CD8-positive, alpha-beta memory T cell (primary cell): Measurements from ENCODE around the gene TMCC1. TPM values are rescaled to one million over a fixed set of nuclear protein-coding genes. Genes with fewer than 3 reads are reported as not detected.
A peak's percentile ranks its signal among the peaks of the same experiment; 100 is the strongest.

Experiments
- CTCF ChIA-PET: fragments of 350-600 bp; sonication (Branson Sonifier 250); formaldehyde crosslinking; loops from one replicate; lab custom pipeline; 2021; ENCODE audit warnings: antibody characterized with exemption; lab: Charles Lee
- POLR2A ChIA-PET: fragments of 350-600 bp; sonication (Branson Sonifier 250); formaldehyde crosslinking; loops from one replicate; lab custom pipeline; 2021; ENCODE audit warnings: antibody characterized with exemption; lab: Charles Lee
- DNase-seq, 5 donors: peaks; one replicate each; pipeline versions ENCODE4 v3.0.0 to v3.0.0-alpha.2; 2020 to 2022; ENCODE audit warnings: mixed read lengths in 1 of 5
- H3K27ac ChIP-seq: one replicate; pipeline ENCODE4 v1.7.0; 2013; ENCODE audit warnings: low read depth, mild to moderate bottlenecking, low read length, moderate library complexity
- H3K27me3 ChIP-seq: 2 replicates; pipeline ENCODE4 v1.7.0; 2013; ENCODE audit warnings: low read length, mild to moderate bottlenecking; ENCODE audit not compliant: insufficient read depth, poor library complexity, severe bottlenecking
- H3K36me3 ChIP-seq: 2 replicates; pipeline ENCODE4 v1.7.0; 2013; ENCODE audit warnings: mild to moderate bottlenecking, low read length, moderate library complexity; ENCODE audit not compliant: insufficient read depth
- H3K4me1 ChIP-seq: 2 replicates; pipeline ENCODE4 v1.7.0; 2013; ENCODE audit warnings: mild to moderate bottlenecking, low read length, moderate library complexity; ENCODE audit not compliant: insufficient read depth
- H3K4me3 ChIP-seq: 2 replicates; pipeline ENCODE4 v1.7.0; 2013; ENCODE audit warnings: mild to moderate bottlenecking, low read length
- H3K9me3 ChIP-seq: 2 replicates; pipeline ENCODE4 v1.7.0; 2013; ENCODE audit warnings: mild to moderate bottlenecking, low read length
- H3K27ac Mint-ChIP-seq, 8 donors: one replicate each; pipeline ENCODE4 v1.8.0; 2020 to 2021; ENCODE audit warnings: mixed read lengths in 8 of 8, mild to moderate bottlenecking in 6 of 8, inconsistent platforms in 3 of 8, moderate library complexity in 3 of 8
- H3K27me3 Mint-ChIP-seq, 2 donors: one replicate each; pipeline ENCODE4 v1.8.0; 2020 to 2021; ENCODE audit warnings: mixed read lengths in 2 of 2, mild to moderate bottlenecking in 1 of 2, moderate library complexity in 1 of 2
- H3K36me3 Mint-ChIP-seq, 3 donors: one replicate each; pipeline ENCODE4 v1.8.0; 2020 to 2021; ENCODE audit warnings: mixed read lengths in 3 of 3, inconsistent platforms in 1 of 3, mild to moderate bottlenecking in 1 of 3
- H3K4me1 Mint-ChIP-seq, 3 donors: one replicate each; pipeline ENCODE4 v1.8.0; 2020 to 2021; ENCODE audit warnings: mixed read lengths in 3 of 3, inconsistent platforms in 1 of 3, mild to moderate bottlenecking in 1 of 3
- H3K4me3 Mint-ChIP-seq, 7 donors: one replicate each; pipeline ENCODE4 v1.8.0; 2020 to 2021; ENCODE audit warnings: mixed read lengths in 7 of 7, mild to moderate bottlenecking in 6 of 7, moderate library complexity in 4 of 7, inconsistent platforms in 2 of 7
- H3K9me3 Mint-ChIP-seq, 5 donors: one replicate each; pipeline ENCODE4 v1.8.0; 2020 to 2022; ENCODE audit warnings: mixed read lengths in 5 of 5, mild to moderate bottlenecking in 3 of 5, moderate library complexity in 2 of 5, inconsistent platforms in 1 of 5
- polyA plus RNA-seq: library from polyadenylated mRNA; unstranded; fragments of 300-500 nt; fragmentation: Illumina TruSeq; gene quantifications from one replicate; pipeline ENCODE4 v1.2.3, GENCODE V29; 2021
- total RNA-seq, 2 experiments: library from RNA; stranded (reverse); gene quantifications; one replicate each; pipeline ENCODE4 v1.2.3, GENCODE V29; 2021

The TMCC1 gene
- total and polyA plus RNA-seq, 3 experiments from 2014 or later = 5.6 to 18.6 (median 16.0) TPM

DNA sequence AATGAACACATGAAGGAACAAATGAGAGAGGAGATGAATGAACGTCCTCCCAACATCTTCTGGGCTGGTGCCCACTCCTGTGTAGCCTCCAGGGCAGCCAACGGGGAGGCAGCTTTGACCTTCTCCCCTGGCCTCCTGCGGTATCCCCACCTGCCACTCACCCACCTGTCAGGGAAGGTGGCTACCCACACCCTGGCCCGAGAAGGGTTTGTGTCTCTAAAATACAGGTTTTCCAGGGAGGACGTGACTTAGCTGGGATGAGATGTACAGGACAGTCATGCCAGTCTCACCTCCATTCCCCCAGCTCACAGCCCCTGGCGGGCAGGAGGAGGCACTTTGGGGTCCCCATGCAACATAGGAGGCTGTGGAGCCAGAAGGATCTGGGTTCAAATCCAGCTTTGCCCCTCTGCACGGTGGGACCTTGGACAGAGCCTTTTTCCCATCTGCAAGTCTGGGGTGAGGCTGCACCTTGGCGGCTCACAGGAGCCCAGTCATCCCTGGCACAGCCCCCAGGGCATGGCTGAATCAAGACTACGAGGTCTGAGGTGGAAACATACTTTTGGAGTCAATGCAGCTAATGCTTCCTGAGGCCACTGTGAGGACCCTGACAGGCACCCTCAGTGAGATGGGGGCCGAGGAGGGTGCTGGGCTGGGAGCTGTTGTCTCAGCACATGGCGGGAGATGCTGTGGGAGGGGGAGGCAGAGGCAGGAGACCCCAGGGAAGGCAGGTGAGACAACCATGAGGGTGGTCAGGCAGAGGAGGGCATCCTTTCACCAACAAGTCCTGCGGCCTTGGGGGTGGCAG lies 275.9 kb downstream of the TMCC1 start:
- peak overlapping the region in 1 of 8 donors; percentile 29 for H3K27ac Mint-ChIP-seq
- Histone ChIP-seq H3K4me1 (peaks cover 5% of the 10 kb centered on the region), H3K27ac (no peak overlapping the region), H3K27me3 (no peaks in the 10 kb centered on the region), H3K9me3 (no peaks in the 10 kb centered on the region), H3K4me3 (no peak overlapping the region), H3K36me3 (no peaks in the 10 kb centered on the region)
- no peak for DNase-seq
- H3K4me1 Mint-ChIP-seq = peaks cover 7 to 9% (median 7%) of the 10 kb centered on the region in 3 donors
- H3K36me3 Mint-ChIP-seq = no peaks in the 10 kb centered on the region
- ChIA-PET CTCF (interaction anchor here (1.3 to 1.5 kb wide), 2 partner anchors 11 to 12 kb away, joined by 3 to 4 read pairs; no protein-coding TSS in a partner anchor), POLR2A (no interaction called here)
- H3K27me3 Mint-ChIP-seq = peaks cover 0 to 4% of the 10 kb centered on the region in 2 donors
- H3K9me3 Mint-ChIP-seq = no peaks in the 10 kb centered on the region
- no peak overlapping the region for H3K4me3 Mint-ChIP-seq

GRCh38 chr3:129616713-129617112 lies 276.8 kb downstream of the TMCC1 start:
- Histone ChIP-seq H3K27me3 (no peaks in the 10 kb centered on the region), H3K9me3 (no peaks in the 10 kb centered on the region), H3K4me3 (no peak overlapping the region), H3K27ac (no peak overlapping the region), H3K4me1 (peaks cover 5% of the 10 kb centered on the region), H3K36me3 (no peaks in the 10 kb centered on the region)
- no peak overlapping the region for H3K4me3 Mint-ChIP-seq
- peaks cover 0 to 4% of the 10 kb centered on the region in 2 donors for H3K27me3 Mint-ChIP-seq
- H3K4me1 Mint-ChIP-seq = peaks cover 7 to 9% (median 7%) of the 10 kb centered on the region in 3 donors
- DNase-seq = no peak
- H3K27ac Mint-ChIP-seq = peak overlapping the region in 1 of 8 donors; percentile 68
- no peaks in the 10 kb centered on the region for H3K36me3 Mint-ChIP-seq
- H3K9me3 Mint-ChIP-seq = no peaks in the 10 kb centered on the region
- POLR2A ChIA-PET = interaction anchor here (0.6 kb wide), 1 partner anchor 1008 kb away, joined by 3 read pairs; no protein-coding TSS in a partner anchor
- CTCF ChIA-PET = no interaction called here

DNA sequence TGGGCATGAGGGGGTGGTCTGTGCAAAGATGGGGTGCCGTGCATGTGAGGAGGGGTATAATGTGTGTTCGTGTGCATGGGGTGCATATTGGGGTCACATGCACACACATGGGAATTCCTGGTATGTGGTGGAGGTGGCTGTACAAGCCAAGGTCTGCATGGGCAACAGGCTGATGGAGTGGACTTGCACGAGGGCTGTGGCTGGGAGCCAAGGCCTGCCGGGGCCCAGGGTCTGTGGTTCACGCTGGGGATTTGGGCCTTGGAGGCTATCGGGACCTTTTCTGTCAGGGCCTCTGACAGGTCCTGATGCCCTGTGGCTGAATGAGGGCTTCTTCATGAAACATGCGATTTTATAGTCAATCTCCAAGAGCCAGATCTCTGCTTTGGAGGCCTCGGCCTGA lies 277.2 kb downstream of the TMCC1 start:
- DNase-seq = no peak
- H3K4me1 ChIP-seq = peaks cover 5% of the 10 kb centered on the region
- H3K27me3 ChIP-seq = no peaks in the 10 kb centered on the region
- H3K27ac Mint-ChIP-seq = peak overlapping the region in 1 of 8 donors; percentile 83
- H3K4me3 ChIP-seq = no peak overlapping the region
- ChIA-PET CTCF (no interaction called here), POLR2A (interaction anchor here (0.6 kb wide), 1 partner anchor 1008 kb away, joined by 3 read pairs; no protein-coding TSS in a partner anchor)
- H3K4me1 Mint-ChIP-seq = peaks cover 7 to 9% (median 7%) of the 10 kb centered on the region in 3 donors
- no peaks in the 10 kb centered on the region for H3K9me3 ChIP-seq
- no peaks in the 10 kb centered on the region for H3K36me3 Mint-ChIP-seq
- H3K9me3 Mint-ChIP-seq = no peaks in the 10 kb centered on the region
- H3K4me3 Mint-ChIP-seq = no peak overlapping the region
- H3K27me3 Mint-ChIP-seq = peaks cover 0 to 4% of the 10 kb centered on the region in 2 donors
- H3K27ac ChIP-seq = no peak overlapping the region
- H3K36me3 ChIP-seq = no peaks in the 10 kb centered on the region

GRCh38 chr3:129615751-129616281 lies 277.7 kb downstream of the TMCC1 start:
- POLR2A ChIA-PET = no interaction called here
- DNase-seq = no peak

GRCh38 chr3:129614927-129615363 lies 278.6 kb downstream of the TMCC1 start:
- ChIA-PET POLR2A (no interaction called here), CTCF (interaction anchor here (0.5 kb wide), 1 partner anchor 44 kb away, joined by 3 read pairs; no protein-coding TSS in a partner anchor)
- Histone ChIP-seq H3K27me3 (no peaks in the 10 kb centered on the region), H3K4me1 (peaks cover 5% of the 10 kb centered on the region), H3K27ac (no peak overlapping the region), H3K9me3 (no peaks in the 10 kb centered on the region), H3K36me3 (no peaks in the 10 kb centered on the region), H3K4me3 (no peak overlapping the region)
- Mint-ChIP-seq H3K4me3 (no peak overlapping the region), H3K27ac (no peak overlapping the region), H3K9me3 (no peaks in the 10 kb centered on the region), H3K36me3 (no peaks in the 10 kb centered on the region), H3K27me3 (peaks cover 0 to 4% of the 10 kb centered on the region in 2 donors), H3K4me1 (peaks cover 7 to 9% (median 7%) of the 10 kb centered on the region in 3 donors)
- DNase-seq = no peak

More at GRCh38 chr3:129615751-129616281, 277.7 kb downstream of the TMCC1 start:
- Histone ChIP-seq H3K4me3 (no peak overlapping the region), H3K27ac (no peak overlapping the region), H3K36me3 (no peaks in the 10 kb centered on the region), H3K4me1 (peaks cover 5% of the 10 kb centered on the region), H3K9me3 (no peaks in the 10 kb centered on the region), H3K27me3 (no peaks in the 10 kb centered on the region)
- CTCF ChIA-PET = no interaction called here
- peak overlapping the region in 1 of 8 donors; percentile 83 for H3K27ac Mint-ChIP-seq
- H3K4me1 Mint-ChIP-seq = peaks cover 7 to 9% (median 7%) of the 10 kb centered on the region in 3 donors
- no peaks in the 10 kb centered on the region for H3K9me3 Mint-ChIP-seq
- peaks cover 0 to 4% of the 10 kb centered on the region in 2 donors for H3K27me3 Mint-ChIP-seq
- H3K36me3 Mint-ChIP-seq = no peaks in the 10 kb centered on the region
- no peak overlapping the region for H3K4me3 Mint-ChIP-seq

DNA sequence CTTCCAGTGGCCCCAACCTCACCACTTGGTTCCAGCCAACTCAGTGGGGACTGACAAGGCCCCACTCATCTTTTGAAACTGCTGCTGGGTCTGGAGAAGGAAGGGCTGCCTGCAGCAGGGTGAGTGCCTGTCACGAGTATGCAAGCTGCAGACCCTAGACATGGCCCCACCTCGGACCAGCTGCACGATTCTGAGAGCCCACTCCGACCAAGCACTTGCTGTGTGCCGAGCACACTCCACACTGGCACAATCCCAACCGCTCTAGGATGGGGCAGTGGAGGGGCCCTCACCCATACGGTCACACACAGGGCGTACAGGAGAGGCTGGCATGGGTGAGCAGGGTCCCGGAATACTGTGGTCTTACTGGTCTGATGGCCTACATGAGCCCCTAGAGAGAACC lies 279.1 kb downstream of the TMCC1 start:
- H3K9me3 ChIP-seq = no peaks in the 10 kb centered on the region
- no peak overlapping the region for H3K27ac ChIP-seq
- H3K4me1 Mint-ChIP-seq = peaks cover 7 to 13% (median 7%) of the 10 kb centered on the region in 3 donors
- H3K36me3 Mint-ChIP-seq = no peaks in the 10 kb centered on the region
- H3K4me3 Mint-ChIP-seq = no peak overlapping the region
- POLR2A ChIA-PET = no interaction called here
- H3K36me3 ChIP-seq = no peaks in the 10 kb centered on the region
- H3K27ac Mint-ChIP-seq = no peak overlapping the region
- no peaks in the 10 kb centered on the region for H3K9me3 Mint-ChIP-seq
- H3K4me3 ChIP-seq = no peak overlapping the region
- CTCF ChIA-PET = no interaction called here
- peaks cover 5% of the 10 kb centered on the region for H3K4me1 ChIP-seq
- no peaks in the 10 kb centered on the region for H3K27me3 ChIP-seq
- H3K27me3 Mint-ChIP-seq = peaks cover 0 to 4% of the 10 kb centered on the region in 2 donors
- DNase-seq = no peak

- H3K27ac Mint-ChIP-seq = peak overlapping the region in 1 of 8 donors; percentile 83
- H3K4me1 ChIP-seq = peaks cover under 1% of the 10 kb centered on the region
- no peak for DNase-seq
- no peaks in the 10 kb centered on the region for H3K9me3 ChIP-seq
- no peak overlapping the region for H3K27ac ChIP-seq
- H3K4me1 Mint-ChIP-seq = peaks cover 8 to 16% (median 9%) of the 10 kb centered on the region in 3 donors
- peaks cover 0 to 4% of the 10 kb centered on the region in 2 donors for H3K27me3 Mint-ChIP-seq
- H3K36me3 ChIP-seq = no peaks in the 10 kb centered on the region
- no peak overlapping the region for H3K4me3 Mint-ChIP-seq
- no peaks in the 10 kb centered on the region for H3K9me3 Mint-ChIP-seq
- POLR2A ChIA-PET = interaction anchor here (0.6 kb wide), 1 partner anchor 10 kb away, joined by 3 read pairs; no protein-coding TSS in a partner anchor
- H3K36me3 Mint-ChIP-seq = no peaks in the 10 kb centered on the region
- CTCF ChIA-PET = interaction anchor here (0.7 kb wide), 1 partner anchor 15 kb away, joined by 3 read pairs; no protein-coding TSS in a partner anchor
- no peak overlapping the region for H3K4me3 ChIP-seq
- no peaks in the 10 kb centered on the region for H3K27me3 ChIP-seq
Measured at GRCh38 chr3:129613367-129613740, 280.2 kb downstream of the TMCC1 start.
